Loucy (cell line): Measurements from ENCODE around the gene IL7R.
A peak's percentile ranks its signal among the peaks of the same experiment; 100 is the strongest.

Experiments
- H2AFZ ChIP-seq: fragments of 200-600 bp; sonication (generic); 2 replicates; pipeline ENCODE4 v1.6.0; 2016; ENCODE audit warnings: antibody characterized with exemption, mild to moderate bottlenecking, low read length, moderate library complexity
- H3F3A ChIP-seq: fragments of 200-600 bp; 2 replicates; pipeline ENCODE4 v1.6.0; 2016; ENCODE audit warnings: antibody characterized with exemption, low read depth, mild to moderate bottlenecking
- H3K27me3 ChIP-seq: fragments of 200-600 bp; sonication (generic); 2 replicates; pipeline ENCODE4 v1.6.1; 2014; ENCODE audit warnings: low read length, mild to moderate bottlenecking; ENCODE audit not compliant: insufficient read depth, poor library complexity, severe bottlenecking
- H3K36me3 ChIP-seq: fragments of 200-600 bp; sonication (generic); 2 replicates; pipeline ENCODE4 v1.6.1; 2016; ENCODE audit warnings: low read length; ENCODE audit not compliant: insufficient read depth
- H3K4me1 ChIP-seq: fragments of 200-600 bp; sonication (generic); 2 replicates; pipeline ENCODE4 v1.5.1; 2014; ENCODE audit warnings: low read length, mild to moderate bottlenecking; ENCODE audit not compliant: insufficient read depth, poor library complexity, severe bottlenecking
- H3K4me2 ChIP-seq: fragments of 200-600 bp; sonication (generic); 2 replicates; pipeline ENCODE4 v1.6.0; 2014; ENCODE audit warnings: antibody characterized with exemption, low read length, low read depth, mild to moderate bottlenecking; ENCODE audit not compliant: poor library complexity, severe bottlenecking
- H3K4me3 ChIP-seq: fragments of 200-600 bp; sonication (generic); 2 replicates; pipeline ENCODE4 v1.5.1; 2014; ENCODE audit warnings: low read length, mild to moderate bottlenecking, mixed read lengths; ENCODE audit not compliant: poor library complexity, severe bottlenecking
- H3K79me2 ChIP-seq: fragments of 200-600 bp; sonication (generic); 2 replicates; pipeline ENCODE4 v1.6.1; 2014; ENCODE audit warnings: low read length; ENCODE audit not compliant: insufficient read depth
- H3K9ac ChIP-seq: fragments of 200-600 bp; sonication (generic); 2 replicates; pipeline ENCODE4 v1.6.0; 2014; ENCODE audit warnings: mild to moderate bottlenecking, low read depth, low read length, moderate library complexity; ENCODE audit not compliant: poor library complexity, severe bottlenecking
- H3K9me2 ChIP-seq: fragments of 200-600 bp; sonication (generic); replicated peaks from 2 replicates; pipeline ENCODE4 v1.6.1; 2016; ENCODE audit warnings: low read depth, low read length, mixed read lengths
- H3K9me3 ChIP-seq: fragments of 200-600 bp; sonication (generic); 2 replicates; pipeline ENCODE4 v1.6.1; 2014; ENCODE audit warnings: mild to moderate bottlenecking, antibody characterized with exemption, low read length, low read depth; ENCODE audit not compliant: insufficient read depth
- H4K20me1 ChIP-seq: fragments of 200-600 bp; sonication (generic); 2 replicates; pipeline ENCODE4 v1.6.0; 2014; ENCODE audit warnings: antibody characterized with exemption, low read length, mild to moderate bottlenecking; ENCODE audit not compliant: insufficient read depth, poor library complexity, severe bottlenecking
- CTCF ChIP-seq: fragments of 200-600 bp; sonication (generic); conservative IDR thresholded peaks from 2 replicates; pipeline ENCODE4 v1.5.1; 2014; ENCODE audit warnings: mild to moderate bottlenecking, antibody characterized with exemption, low read length
- EZH2phosphoT487 ChIP-seq: fragments of 200-600 bp; IDR thresholded peaks from 2 replicates; pipeline ENCODE4 v1.6.1; 2018; ENCODE audit warnings: antibody characterized with exemption, mild to moderate bottlenecking, moderate library complexity, borderline replicate concordance

Gene IL7R

GRCh38 chr5:35898952-35899660 is 42.4 kb downstream of the IL7R start:
- H3F3A ChIP-seq, result no peaks in the 10 kb centered on the region
- H2AFZ ChIP-seq, result peak overlapping the region; percentile 11; the same call in 1 of the 2 replicates
- H3K36me3 ChIP-seq, result no peaks in the 10 kb centered on the region
- H3K9me2 ChIP-seq, result no peaks in the 10 kb centered on the region
- H3K9ac ChIP-seq, result no peak overlapping the region
- peaks cover 44% of the 10 kb centered on the region for H3K4me1 ChIP-seq
- H3K9me3 ChIP-seq, result no peaks in the 10 kb centered on the region
- H4K20me1 ChIP-seq, result no peaks in the 10 kb centered on the region
- H3K79me2 ChIP-seq, result no peaks in the 10 kb centered on the region
- TF ChIP-seq CTCF, result no peak
- no peak for TF ChIP-seq EZH2phosphoT487
- H3K27me3 ChIP-seq, result no peaks in the 10 kb centered on the region
- H3K4me3 ChIP-seq, result no peak overlapping the region
- peak overlapping the region; percentile 7 for H3K4me2 ChIP-seq

- Histone ChIP-seq H3K9ac (no peak overlapping the region), H3K4me1 (peaks cover 44% of the 10 kb centered on the region), H3K9me2 (no peaks in the 10 kb centered on the region), H4K20me1 (no peaks in the 10 kb centered on the region), H3K4me2 (peak overlapping the region; percentile 7), H3K27me3 (no peaks in the 10 kb centered on the region), H3F3A (no peaks in the 10 kb centered on the region), H3K9me3 (no peaks in the 10 kb centered on the region; the same call in 1 of the 2 replicates), H3K4me3 (no peak overlapping the region), H3K36me3 (no peaks in the 10 kb centered on the region), H2AFZ (no peak overlapping the region; the same call in 1 of the 2 replicates), H3K79me2 (no peaks in the 10 kb centered on the region)
- TF ChIP-seq CTCF (no peak), EZH2phosphoT487 (no peak)
Measured at GRCh38 chr5:35899800-35900199, 43.1 kb downstream of the IL7R start.

GRCh38 chr5:35900972-35901695 is 44.4 kb downstream of the IL7R start:
- Histone ChIP-seq H3K4me1 (peaks cover 44% of the 10 kb centered on the region), H3K9ac (no peak overlapping the region), H3K27me3 (no peaks in the 10 kb centered on the region), H3K4me3 (no peak overlapping the region), H3K9me2 (no peaks in the 10 kb centered on the region), H3K9me3 (no peaks in the 10 kb centered on the region; the same call in 1 of the 2 replicates), H3K4me2 (no peak overlapping the region), H3K36me3 (no peaks in the 10 kb centered on the region), H3F3A (no peaks in the 10 kb centered on the region), H3K79me2 (no peaks in the 10 kb centered on the region), H4K20me1 (no peaks in the 10 kb centered on the region), H2AFZ (no peak overlapping the region)
- TF ChIP-seq CTCF (no peak), EZH2phosphoT487 (no peak)
